Activated T-helper 1 cell treated with anti-CD3 and anti-CD28 coated beads, Interleukin-12 subunit alpha, Interleukin-12 subunit beta, Interleukin-2, Interleukin-4 antibody, amounts not matched to agents 30 ng/mL and 10 ng/mL and 1 ng/mL, durations not matched to agents 14 hours and 24 hours and 36 hours (primary cell): Measurements from ENCODE around the gene EEPD1. TPM values are rescaled to one million over a fixed set of nuclear protein-coding genes. Genes with fewer than 3 reads are reported as not detected.
"Not testable (repeated sequence)": the region's sequence is repeated elsewhere in the genome, so short reads cannot be mapped to it uniquely, and the experiment has no call there.

Source experiments
- DNase-seq: peaks from one replicate; pipeline ENCODE4 v3.0.0; 2021; ENCODE audit warnings: low spot score
- H3K27ac Mint-ChIP-seq: one replicate; pipeline ENCODE4 v1.8.0; 2021; ENCODE audit warnings: mild to moderate bottlenecking, mixed read lengths
- H3K27me3 Mint-ChIP-seq: one replicate; pipeline ENCODE4 v1.8.0; 2022; ENCODE audit warnings: mild to moderate bottlenecking, moderate library complexity, mixed read lengths; ENCODE audit not compliant: insufficient read depth
- H3K36me3 Mint-ChIP-seq: one replicate; pipeline ENCODE4 v1.8.0; 2021; ENCODE audit warnings: low read depth, mixed read lengths
- H3K4me1 Mint-ChIP-seq: one replicate; pipeline ENCODE4 v1.8.0; 2021; ENCODE audit warnings: low read depth, mixed read lengths
- H3K4me3 Mint-ChIP-seq: one replicate; pipeline ENCODE4 v1.8.0; 2021; ENCODE audit warnings: mild to moderate bottlenecking, moderate library complexity, mixed read lengths
- H3K9me3 Mint-ChIP-seq: one replicate; pipeline ENCODE4 v1.8.0; 2021; ENCODE audit warnings: mixed read lengths
- intact Hi-C: fragments of 100-400 bp; cut with micrococcal nuclease; formaldehyde crosslinking; loops from one replicate; pipeline ENCODE4 v1.15.1; 2024
- total RNA-seq: library from RNA; stranded (reverse); gene quantifications from 2 replicates; pipeline ENCODE4 v1.2.3, GENCODE V29; 2022

Gene EEPD1
- total RNA-seq, 1 donor from 2014 or later: 0.91 TPM

- Mint-ChIP-seq H3K4me3 (no peak overlapping the region), H3K27ac (no peak overlapping the region), H3K27me3 (peaks cover 3% of the 10 kb centered on the region), H3K9me3 (no peaks in the 10 kb centered on the region), H3K4me1 (no peaks in the 10 kb centered on the region), H3K36me3 (no peaks in the 10 kb centered on the region)
- no peak for DNase-seq
- intact Hi-C loops: no loop called here
Measured at GRCh38 chr7:36135700-36136099, 17.4 kb upstream of the EEPD1 start.

GRCh38 chr7:36137258-36137657 is 15.8 kb upstream of the EEPD1 start:
- no peak for DNase-seq
- Mint-ChIP-seq H3K27me3 (peaks cover 6% of the 10 kb centered on the region), H3K27ac (no peak overlapping the region), H3K4me3 (no peak overlapping the region), H3K4me1 (no peaks in the 10 kb centered on the region), H3K9me3 (no peaks in the 10 kb centered on the region), H3K36me3 (no peaks in the 10 kb centered on the region)
- intact Hi-C loops: no loop called here

GRCh38 chr7:36137754-36138153 is 15.3 kb upstream of the EEPD1 start:
- H3K27ac Mint-ChIP-seq: no peak overlapping the region
- no peak for DNase-seq
- H3K36me3 Mint-ChIP-seq: no peaks in the 10 kb centered on the region
- intact Hi-C loops: no loop called here
- no peak overlapping the region for H3K4me3 Mint-ChIP-seq
- no peaks in the 10 kb centered on the region for H3K9me3 Mint-ChIP-seq
- H3K4me1 Mint-ChIP-seq: no peaks in the 10 kb centered on the region
- peaks cover 8% of the 10 kb centered on the region for H3K27me3 Mint-ChIP-seq

GRCh38 chr7:36138209-36138608 is 14.8 kb upstream of the EEPD1 start:
- no peak for DNase-seq
- no peaks in the 10 kb centered on the region for H3K9me3 Mint-ChIP-seq
- no peaks in the 10 kb centered on the region for H3K36me3 Mint-ChIP-seq
- no peak overlapping the region for H3K27ac Mint-ChIP-seq
- intact Hi-C loops: no loop called here
- H3K4me1 Mint-ChIP-seq: no peaks in the 10 kb centered on the region
- H3K27me3 Mint-ChIP-seq: peaks cover 12% of the 10 kb centered on the region
- no peak overlapping the region for H3K4me3 Mint-ChIP-seq

- peaks cover 33% of the 10 kb centered on the region for H3K27me3 Mint-ChIP-seq
- no peaks in the 10 kb centered on the region for H3K9me3 Mint-ChIP-seq
- no peaks in the 10 kb centered on the region for H3K36me3 Mint-ChIP-seq
- no peaks in the 10 kb centered on the region for H3K4me1 Mint-ChIP-seq
- H3K27ac Mint-ChIP-seq: no peak overlapping the region
- intact Hi-C loops: no loop called here
- DNase-seq: no peak
- no peak overlapping the region for H3K4me3 Mint-ChIP-seq
Measured at GRCh38 chr7:36141351-36141750, 11.7 kb upstream of the EEPD1 start.

- DNase-seq: no peak
- Mint-ChIP-seq H3K27ac (no peak overlapping the region), H3K27me3 (peaks cover 33% of the 10 kb centered on the region), H3K4me3 (no peak overlapping the region), H3K9me3 (no peaks in the 10 kb centered on the region), H3K4me1 (no peaks in the 10 kb centered on the region), H3K36me3 (no peaks in the 10 kb centered on the region)
- intact Hi-C loops: no loop called here
Measured at GRCh38 chr7:36141850-36142249, 11.2 kb upstream of the EEPD1 start.

GRCh38 chr7:36144189-36144588 is 8.9 kb upstream of the EEPD1 start:
- intact Hi-C loops: no loop called here
- Mint-ChIP-seq H3K4me1 (no peaks in the 10 kb centered on the region), H3K36me3 (no peaks in the 10 kb centered on the region)

GRCh38 chr7:36145686-36146085 is 7.4 kb upstream of the EEPD1 start:
- intact Hi-C loops: no loop called here
- Mint-ChIP-seq H3K9me3 (no peaks in the 10 kb centered on the region), H3K36me3 (no peaks in the 10 kb centered on the region), H3K27ac (no peak overlapping the region), H3K27me3 (peaks cover 32% of the 10 kb centered on the region), H3K4me1 (no peaks in the 10 kb centered on the region), H3K4me3 (no peak overlapping the region)
- no peak for DNase-seq

More at GRCh38 chr7:36144189-36144588, 8.9 kb upstream of the EEPD1 start:
- H3K9me3 Mint-ChIP-seq: no peaks in the 10 kb centered on the region
- peaks cover 32% of the 10 kb centered on the region for H3K27me3 Mint-ChIP-seq
- no peak overlapping the region for H3K27ac Mint-ChIP-seq
- no peak for DNase-seq
- H3K4me3 Mint-ChIP-seq: no peak overlapping the region

GRCh38 chr7:36147361-36147760 is 5.7 kb upstream of the EEPD1 start:
- peaks cover 4% of the 10 kb centered on the region for H3K4me1 Mint-ChIP-seq
- H3K4me3 Mint-ChIP-seq: no peak overlapping the region
- peaks cover 27% of the 10 kb centered on the region for H3K27me3 Mint-ChIP-seq
- intact Hi-C loops: no loop called here
- no peaks in the 10 kb centered on the region for H3K36me3 Mint-ChIP-seq
- no peak overlapping the region for H3K27ac Mint-ChIP-seq
- H3K9me3 Mint-ChIP-seq: no peaks in the 10 kb centered on the region
- no peak for DNase-seq

- peaks cover 23% of the 10 kb centered on the region for H3K27me3 Mint-ChIP-seq
- H3K27ac Mint-ChIP-seq: no peak overlapping the region
- intact Hi-C loops: no loop called here
- DNase-seq: no peak
- H3K9me3 Mint-ChIP-seq: no peaks in the 10 kb centered on the region
- H3K36me3 Mint-ChIP-seq: no peaks in the 10 kb centered on the region
- peaks cover 8% of the 10 kb centered on the region for H3K4me1 Mint-ChIP-seq
- H3K4me3 Mint-ChIP-seq: no peak overlapping the region
Measured at GRCh38 chr7:36148422-36149065, 4.5 kb upstream of the EEPD1 start.

GRCh38 chr7:36149240-36149639 is 3.8 kb upstream of the EEPD1 start:
- peaks cover 13% of the 10 kb centered on the region for H3K4me1 Mint-ChIP-seq
- H3K4me3 Mint-ChIP-seq, intact Hi-C loops, H3K27ac Mint-ChIP-seq, H3K9me3 Mint-ChIP-seq, H3K36me3 Mint-ChIP-seq, DNase-seq: not testable (repeated sequence)
- H3K27me3 Mint-ChIP-seq: peaks cover 22% of the 10 kb centered on the region

- Mint-ChIP-seq H3K36me3 (no peaks in the 10 kb centered on the region), H3K27me3 (peaks cover 17% of the 10 kb centered on the region)
- intact Hi-C loops: loop anchor here (5.0 kb wide), 1 partner anchor 158 kb away; no protein-coding TSS in a partner anchor
Measured at GRCh38 chr7:36149694-36150452, 3.2 kb upstream of the EEPD1 start.

GRCh38 chr7:36151921-36152755 is 916 bp upstream of the EEPD1 start:
- Mint-ChIP-seq H3K4me3 (peak overlapping the region; percentile 78), H3K4me1 (peaks cover 13% of the 10 kb centered on the region), H3K36me3 (no peaks in the 10 kb centered on the region), H3K27ac (no peak overlapping the region), H3K27me3 (peaks cover 12% of the 10 kb centered on the region), H3K9me3 (no peaks in the 10 kb centered on the region)
- DNase-seq: no peak
- intact Hi-C loops: loop anchor here (1.0 to 5.0 kb wide), 6 partner anchors 37 to 1115 kb away; partner anchors contain the start of genes ANLN, DPY19L1 and HERPUD2

More at GRCh38 chr7:36149694-36150452, 3.2 kb upstream of the EEPD1 start:
- no peaks in the 10 kb centered on the region for H3K9me3 Mint-ChIP-seq
- peaks cover 13% of the 10 kb centered on the region for H3K4me1 Mint-ChIP-seq
- H3K4me3 Mint-ChIP-seq: no peak overlapping the region
- DNase-seq: no peak
- no peak overlapping the region for H3K27ac Mint-ChIP-seq
